ENCODE measurements around the gene ARHGAP26.

The ARHGAP26 gene

GRCh38 chr5:143210576-143210975 lies 440.4 kb downstream of the ARHGAP26 start:
- no peaks in the 10 kb centered on the region for H3K27me3 ChIP-seq (ENCODE audit: control insufficient read depth, insufficient read depth, low read length, poor library complexity, severe bottlenecking)
- H3K36me3 ChIP-seq (ENCODE audit: control insufficient read depth, insufficient read depth, low read length) = no peaks in the 10 kb centered on the region
- no peak overlapping the region for H3K4me3 ChIP-seq (ENCODE audit: insufficient read depth, low read depth, low read length)
- H3K9me3 ChIP-seq (ENCODE audit: control insufficient read depth, low read length) = no peaks in the 10 kb centered on the region
- peaks cover 8% of the 10 kb centered on the region for H3K4me1 ChIP-seq (ENCODE audit: control insufficient read depth, insufficient read depth, low read length)
- 94 to 97% methylated on average over 4 of the region's 4 CpGs for WGBS, 2 experiments
- no peak overlapping the region for H3K27ac ChIP-seq (ENCODE audit: insufficient read depth, low read depth, low read length, poor library complexity, severe bottlenecking)

GRCh38 chr5:143212261-143212660 lies 442.1 kb downstream of the ARHGAP26 start:
- no peaks in the 10 kb centered on the region for H3K9me3 ChIP-seq (ENCODE audit: control insufficient read depth, low read length)
- no peak overlapping the region for H3K27ac ChIP-seq (ENCODE audit: insufficient read depth, low read depth, low read length, poor library complexity, severe bottlenecking)
- no peaks in the 10 kb centered on the region for H3K36me3 ChIP-seq (ENCODE audit: control insufficient read depth, insufficient read depth, low read length)
- no peak overlapping the region for H3K4me3 ChIP-seq (ENCODE audit: insufficient read depth, low read depth, low read length)
- H3K27me3 ChIP-seq (ENCODE audit: control insufficient read depth, insufficient read depth, low read length, poor library complexity, severe bottlenecking) = no peaks in the 10 kb centered on the region
- H3K4me1 ChIP-seq (ENCODE audit: control insufficient read depth, insufficient read depth, low read length) = peaks cover 8% of the 10 kb centered on the region
- 94 to 100% methylated on average over 1 of the region's 1 CpG for WGBS, 2 experiments

- Histone ChIP-seq H3K27ac (ENCODE audit: insufficient read depth, low read depth, low read length, poor library complexity, severe bottlenecking) (no peak overlapping the region), H3K4me3 (ENCODE audit: insufficient read depth, low read depth, low read length) (no peak overlapping the region)
Observed at GRCh38 chr5:143213231-143213850, 443.2 kb downstream of the ARHGAP26 start.

GRCh38 chr5:143213851-143214363 lies 443.7 kb downstream of the ARHGAP26 start:
- H3K36me3 ChIP-seq (ENCODE audit: control insufficient read depth, insufficient read depth, low read length) = no peaks in the 10 kb centered on the region
- H3K4me3 ChIP-seq (ENCODE audit: insufficient read depth, low read depth, low read length) = no peak overlapping the region
- H3K4me1 ChIP-seq (ENCODE audit: control insufficient read depth, insufficient read depth, low read length) = peaks cover 8% of the 10 kb centered on the region
- H3K9me3 ChIP-seq (ENCODE audit: control insufficient read depth, low read length) = no peaks in the 10 kb centered on the region
- 64 to 75% methylated on average over 11 to 12 of the region's 12 CpGs for WGBS, 2 experiments
- no peak overlapping the region for H3K27ac ChIP-seq (ENCODE audit: insufficient read depth, low read depth, low read length, poor library complexity, severe bottlenecking)
- H3K27me3 ChIP-seq (ENCODE audit: control insufficient read depth, insufficient read depth, low read length, poor library complexity, severe bottlenecking) = no peaks in the 10 kb centered on the region

More at GRCh38 chr5:143213231-143213850, 443.2 kb downstream of the ARHGAP26 start:
- Histone ChIP-seq H3K9me3 (ENCODE audit: control insufficient read depth, low read length) (no peaks in the 10 kb centered on the region), H3K27me3 (ENCODE audit: control insufficient read depth, insufficient read depth, low read length, poor library complexity, severe bottlenecking) (no peaks in the 10 kb centered on the region), H3K4me1 (ENCODE audit: control insufficient read depth, insufficient read depth, low read length) (peaks cover 8% of the 10 kb centered on the region), H3K36me3 (ENCODE audit: control insufficient read depth, insufficient read depth, low read length) (no peaks in the 10 kb centered on the region)
- 91 to 93% methylated on average over 6 of the region's 6 CpGs for WGBS, 2 experiments

GRCh38 chr5:143214458-143214857 lies 444.3 kb downstream of the ARHGAP26 start:
- no peaks in the 10 kb centered on the region for H3K9me3 ChIP-seq (ENCODE audit: control insufficient read depth, low read length)
- 83 to 87% methylated on average over 4 of the region's 4 CpGs for WGBS, 2 experiments
- no peaks in the 10 kb centered on the region for H3K36me3 ChIP-seq (ENCODE audit: control insufficient read depth, insufficient read depth, low read length)
- H3K27ac ChIP-seq (ENCODE audit: insufficient read depth, low read depth, low read length, poor library complexity, severe bottlenecking) = no peak overlapping the region
- H3K27me3 ChIP-seq (ENCODE audit: control insufficient read depth, insufficient read depth, low read length, poor library complexity, severe bottlenecking) = no peaks in the 10 kb centered on the region
- peaks cover 8% of the 10 kb centered on the region for H3K4me1 ChIP-seq (ENCODE audit: control insufficient read depth, insufficient read depth, low read length)
- H3K4me3 ChIP-seq (ENCODE audit: insufficient read depth, low read depth, low read length) = no peak overlapping the region

GRCh38 chr5:143214890-143215289 lies 444.7 kb downstream of the ARHGAP26 start:
- Histone ChIP-seq H3K27ac (ENCODE audit: insufficient read depth, low read depth, low read length, poor library complexity, severe bottlenecking) (no peak overlapping the region), H3K9me3 (ENCODE audit: control insufficient read depth, low read length) (no peaks in the 10 kb centered on the region), H3K27me3 (ENCODE audit: control insufficient read depth, insufficient read depth, low read length, poor library complexity, severe bottlenecking) (no peaks in the 10 kb centered on the region), H3K36me3 (ENCODE audit: control insufficient read depth, insufficient read depth, low read length) (no peaks in the 10 kb centered on the region), H3K4me3 (ENCODE audit: insufficient read depth, low read depth, low read length) (no peak overlapping the region), H3K4me1 (ENCODE audit: control insufficient read depth, insufficient read depth, low read length) (peaks cover 8% of the 10 kb centered on the region)
- WGBS, 2 experiments = 73 to 77% methylated on average over 6 of the region's 6 CpGs

GRCh38 chr5:143215690-143216089 lies 445.5 kb downstream of the ARHGAP26 start:
- Histone ChIP-seq H3K4me1 (ENCODE audit: control insufficient read depth, insufficient read depth, low read length) (peaks cover 8% of the 10 kb centered on the region), H3K27me3 (ENCODE audit: control insufficient read depth, insufficient read depth, low read length, poor library complexity, severe bottlenecking) (no peaks in the 10 kb centered on the region), H3K27ac (ENCODE audit: insufficient read depth, low read depth, low read length, poor library complexity, severe bottlenecking) (no peak overlapping the region), H3K9me3 (ENCODE audit: control insufficient read depth, low read length) (no peaks in the 10 kb centered on the region), H3K36me3 (ENCODE audit: control insufficient read depth, insufficient read depth, low read length) (no peaks in the 10 kb centered on the region), H3K4me3 (ENCODE audit: insufficient read depth, low read depth, low read length) (no peak overlapping the region)
- 92 to 97% methylated on average over 3 to 5 of the region's 6 CpGs for WGBS, 2 experiments

GRCh38 chr5:143216211-143216610 lies 446.0 kb downstream of the ARHGAP26 start:
- 90% methylated on average over 8 to 9 of the region's 9 CpGs for WGBS, 2 experiments
- H3K36me3 ChIP-seq (ENCODE audit: control insufficient read depth, insufficient read depth, low read length) = no peaks in the 10 kb centered on the region
- no peak overlapping the region for H3K4me3 ChIP-seq (ENCODE audit: insufficient read depth, low read depth, low read length)
- H3K4me1 ChIP-seq (ENCODE audit: control insufficient read depth, insufficient read depth, low read length) = peaks cover 8% of the 10 kb centered on the region
- H3K9me3 ChIP-seq (ENCODE audit: control insufficient read depth, low read length) = no peaks in the 10 kb centered on the region
- no peaks in the 10 kb centered on the region for H3K27me3 ChIP-seq (ENCODE audit: control insufficient read depth, insufficient read depth, low read length, poor library complexity, severe bottlenecking)
- H3K27ac ChIP-seq (ENCODE audit: insufficient read depth, low read depth, low read length, poor library complexity, severe bottlenecking) = no peak overlapping the region

- Histone ChIP-seq H3K27me3 (ENCODE audit: control insufficient read depth, insufficient read depth, low read length, poor library complexity, severe bottlenecking) (no peaks in the 10 kb centered on the region), H3K36me3 (ENCODE audit: control insufficient read depth, insufficient read depth, low read length) (no peaks in the 10 kb centered on the region), H3K4me1 (ENCODE audit: control insufficient read depth, insufficient read depth, low read length) (peaks cover 14% of the 10 kb centered on the region), H3K27ac (ENCODE audit: insufficient read depth, low read depth, low read length, poor library complexity, severe bottlenecking) (no peak overlapping the region), H3K9me3 (ENCODE audit: control insufficient read depth, low read length) (no peaks in the 10 kb centered on the region), H3K4me3 (ENCODE audit: insufficient read depth, low read depth, low read length) (no peak overlapping the region)
- WGBS, 2 experiments = 88 to 89% methylated on average over 10 of the region's 10 CpGs
Observed at GRCh38 chr5:143217065-143217803, 447.1 kb downstream of the ARHGAP26 start.

- Histone ChIP-seq H3K4me1 (ENCODE audit: control insufficient read depth, insufficient read depth, low read length) (peaks cover 15% of the 10 kb centered on the region), H3K36me3 (ENCODE audit: control insufficient read depth, insufficient read depth, low read length) (no peaks in the 10 kb centered on the region), H3K27me3 (ENCODE audit: control insufficient read depth, insufficient read depth, low read length, poor library complexity, severe bottlenecking) (no peaks in the 10 kb centered on the region), H3K27ac (ENCODE audit: insufficient read depth, low read depth, low read length, poor library complexity, severe bottlenecking) (no peak overlapping the region), H3K4me3 (ENCODE audit: insufficient read depth, low read depth, low read length) (no peak overlapping the region), H3K9me3 (ENCODE audit: control insufficient read depth, low read length) (no peaks in the 10 kb centered on the region)
- 87 to 90% methylated on average over 2 of the region's 2 CpGs for WGBS, 2 experiments
Observed at GRCh38 chr5:143217804-143218160, 447.6 kb downstream of the ARHGAP26 start.
